COR-L47 (cell line): ENCODE results near the gene MYRF.
A peak's percentile ranks its signal among the peaks of the same experiment; 100 is the strongest.

Experiments used
- DNase-seq: peaks from one replicate; lab custom pipeline; 2025; lab: John Stamatoyannopoulos, UW

MYRF gene

DNA sequence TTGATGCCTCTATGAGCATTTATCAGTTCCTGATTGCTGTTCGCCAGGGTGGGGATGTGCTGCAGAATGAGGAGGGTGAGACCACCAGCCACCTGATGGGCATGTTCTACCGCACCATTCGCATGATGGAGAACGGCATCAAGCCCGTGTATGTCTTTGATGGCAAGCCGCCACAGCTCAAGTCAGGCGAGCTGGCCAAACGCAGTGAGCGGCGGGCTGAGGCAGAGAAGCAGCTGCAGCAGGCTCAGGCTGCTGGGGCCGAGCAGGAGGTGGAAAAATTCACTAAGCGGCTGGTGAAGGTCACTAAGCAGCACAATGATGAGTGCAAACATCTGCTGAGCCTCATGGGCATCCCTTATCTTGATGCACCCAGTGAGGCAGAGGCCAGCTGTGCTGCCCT, 43.0 kb downstream of the MYRF start:
- no peak for DNase-seq

DNA sequence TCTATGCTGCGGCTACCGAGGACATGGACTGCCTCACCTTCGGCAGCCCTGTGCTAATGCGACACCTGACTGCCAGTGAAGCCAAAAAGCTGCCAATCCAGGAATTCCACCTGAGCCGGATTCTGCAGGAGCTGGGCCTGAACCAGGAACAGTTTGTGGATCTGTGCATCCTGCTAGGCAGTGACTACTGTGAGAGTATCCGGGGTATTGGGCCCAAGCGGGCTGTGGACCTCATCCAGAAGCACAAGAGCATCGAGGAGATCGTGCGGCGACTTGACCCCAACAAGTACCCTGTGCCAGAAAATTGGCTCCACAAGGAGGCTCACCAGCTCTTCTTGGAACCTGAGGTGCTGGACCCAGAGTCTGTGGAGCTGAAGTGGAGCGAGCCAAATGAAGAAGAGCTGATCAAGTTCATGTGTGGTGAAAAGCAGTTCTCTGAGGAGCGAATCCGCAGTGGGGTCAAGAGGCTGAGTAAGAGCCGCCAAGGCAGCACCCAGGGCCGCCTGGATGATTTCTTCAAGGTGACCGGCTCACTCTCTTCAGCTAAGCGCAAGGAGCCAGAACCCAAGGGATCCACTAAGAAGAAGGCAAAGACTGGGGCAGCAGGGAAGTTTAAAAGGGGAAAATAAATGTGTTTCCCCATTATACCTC, 43.6 kb downstream of the MYRF start:
- DNase-seq, result no peak

DNA sequence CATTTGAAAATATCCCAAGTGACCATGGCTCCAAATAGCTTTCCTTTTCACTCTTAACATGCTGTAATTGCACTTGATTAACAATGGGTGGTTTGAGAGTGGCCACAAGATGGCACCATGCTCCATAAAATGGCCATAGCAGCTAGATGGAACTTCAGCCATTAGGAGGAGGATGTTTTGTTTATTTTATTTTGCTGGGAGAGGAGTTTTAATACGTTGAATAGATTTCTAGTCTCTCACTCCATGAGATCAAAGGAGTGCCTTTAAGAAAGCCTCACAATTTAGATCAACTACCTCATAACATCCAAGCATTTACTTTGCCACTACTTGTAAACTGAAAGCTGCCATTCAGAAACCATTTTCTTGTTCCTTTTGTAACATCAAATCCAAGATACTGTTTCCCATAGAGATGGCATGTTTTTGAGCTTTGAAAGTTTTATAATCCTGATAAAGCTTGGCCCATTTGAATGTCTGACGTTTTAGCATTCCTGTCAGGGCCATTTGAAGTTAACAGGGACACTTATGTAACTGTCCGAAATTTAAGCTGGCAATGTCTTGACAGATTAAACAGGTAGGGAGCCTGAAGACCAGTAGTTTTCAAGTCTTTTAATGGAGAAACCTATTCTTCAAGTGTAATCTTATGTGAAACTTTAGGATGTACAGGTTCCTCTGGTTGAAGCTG, 45.0 kb downstream of the MYRF start:
- DNase-seq, result peak; percentile 65

DNA sequence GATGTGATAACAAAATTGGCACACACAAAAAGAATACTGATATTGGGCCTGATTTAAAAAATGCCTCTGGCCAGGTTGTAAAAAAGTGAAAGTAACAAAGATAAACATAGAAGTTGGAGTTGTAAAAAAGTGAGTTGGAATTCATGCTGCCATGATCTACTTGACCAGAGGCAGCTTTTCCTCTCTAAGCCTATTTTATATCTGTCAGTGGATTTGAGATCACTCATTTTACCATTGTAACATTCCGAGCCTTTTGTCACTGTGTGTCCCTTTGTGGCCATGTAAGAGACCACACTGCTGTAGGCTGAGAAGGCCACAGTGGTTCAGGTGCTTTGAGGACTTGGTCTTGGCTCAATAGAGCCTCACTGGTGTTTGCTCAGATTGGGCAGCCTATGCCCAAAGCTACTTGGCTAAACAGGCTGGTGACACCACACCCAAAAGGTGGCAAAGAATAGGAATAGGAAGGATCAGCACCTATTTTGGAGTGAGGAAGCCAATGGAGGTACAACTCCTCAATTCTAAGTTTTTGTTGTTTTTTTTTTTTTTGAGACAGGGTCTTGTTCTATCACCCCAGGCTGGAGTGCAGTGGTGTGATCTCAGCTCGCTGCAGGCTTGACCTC, 47.3 kb downstream of the MYRF start:
- DNase-seq, result no peak

- DNase-seq, result no peak
Observed at GRCh38 chr11:61800331-61801281, 48.2 kb downstream of the MYRF start.

DNA sequence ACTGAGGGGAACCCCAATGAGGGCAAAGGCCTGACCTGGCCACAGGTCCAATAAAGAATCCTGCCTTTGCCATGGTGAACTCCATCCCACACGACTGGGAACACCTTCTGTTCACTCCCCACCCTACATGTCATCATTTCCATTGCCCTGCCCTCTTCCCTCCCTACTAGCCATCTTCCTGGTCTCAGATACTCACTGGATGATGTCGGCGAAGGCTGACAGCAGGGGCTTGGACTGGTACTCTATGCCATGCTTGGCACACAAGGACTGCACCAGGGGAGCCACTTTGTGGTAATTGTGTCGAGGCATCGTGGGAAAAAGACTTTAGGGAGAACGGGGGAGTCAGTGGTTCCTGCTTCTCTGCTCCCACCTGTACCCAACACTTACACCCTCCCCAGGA, 50.2 kb downstream of the MYRF start:
- DNase-seq, result no peak

DNA sequence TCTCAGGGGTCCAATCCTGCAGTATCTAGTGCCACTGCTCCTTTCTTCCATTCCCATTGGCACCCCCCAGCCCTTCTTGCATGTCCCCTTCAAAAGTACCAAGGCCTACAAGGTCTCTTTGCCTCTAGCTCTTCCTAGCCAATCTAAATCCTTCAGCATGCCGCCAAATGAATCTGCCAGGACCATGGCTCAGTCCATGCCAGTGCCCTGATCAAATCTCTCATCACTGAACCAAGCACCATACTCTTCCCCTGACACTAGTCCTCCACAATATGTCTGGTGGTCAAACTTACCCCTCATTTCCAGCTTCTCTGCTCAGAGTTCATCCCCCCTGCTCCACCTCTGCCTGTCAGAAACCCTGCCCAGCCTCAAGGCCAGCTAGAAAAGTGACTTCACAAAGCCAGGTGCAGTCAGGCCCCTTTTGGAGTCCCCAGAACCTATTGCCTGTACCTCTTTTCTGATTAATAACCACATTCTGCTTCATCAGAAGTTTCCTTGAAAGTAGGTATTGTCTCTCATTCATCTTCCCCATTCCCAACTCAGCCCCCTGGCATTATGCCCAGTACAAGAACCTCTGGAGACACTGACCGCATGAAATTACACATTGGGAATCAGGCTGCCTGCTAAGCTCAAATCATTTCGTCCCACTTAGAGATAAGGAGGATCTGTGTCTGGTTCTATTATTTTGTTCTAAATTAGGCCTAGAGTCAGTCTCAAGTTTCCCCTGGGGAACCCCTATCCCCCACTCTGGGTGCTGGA, 51.6 kb downstream of the MYRF start:
- no peak for DNase-seq

GRCh38 chr11:61805146-61805545, 52.7 kb downstream of the MYRF start:
- DNase-seq, result no peak

DNA sequence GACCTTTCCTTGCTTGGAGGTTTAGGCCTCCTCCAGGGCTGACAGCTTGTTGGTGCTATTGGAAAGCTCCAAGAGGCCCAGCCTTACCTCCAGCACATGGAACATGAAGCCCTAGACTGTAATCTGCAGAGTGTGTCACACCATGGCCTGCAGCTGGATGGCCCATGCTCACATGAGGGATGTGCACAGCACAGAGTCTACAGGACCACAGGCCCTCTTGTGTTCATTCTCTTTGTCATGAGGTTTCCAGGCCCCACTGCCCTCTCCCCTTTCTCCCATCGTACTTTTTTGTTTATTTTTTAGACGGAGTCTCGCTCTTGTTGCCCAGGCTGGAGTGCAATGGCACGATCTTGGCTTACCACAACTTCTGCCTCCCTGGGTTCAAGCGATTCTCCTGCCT, 54.3 kb downstream of the MYRF start:
- DNase-seq, result no peak

DNA sequence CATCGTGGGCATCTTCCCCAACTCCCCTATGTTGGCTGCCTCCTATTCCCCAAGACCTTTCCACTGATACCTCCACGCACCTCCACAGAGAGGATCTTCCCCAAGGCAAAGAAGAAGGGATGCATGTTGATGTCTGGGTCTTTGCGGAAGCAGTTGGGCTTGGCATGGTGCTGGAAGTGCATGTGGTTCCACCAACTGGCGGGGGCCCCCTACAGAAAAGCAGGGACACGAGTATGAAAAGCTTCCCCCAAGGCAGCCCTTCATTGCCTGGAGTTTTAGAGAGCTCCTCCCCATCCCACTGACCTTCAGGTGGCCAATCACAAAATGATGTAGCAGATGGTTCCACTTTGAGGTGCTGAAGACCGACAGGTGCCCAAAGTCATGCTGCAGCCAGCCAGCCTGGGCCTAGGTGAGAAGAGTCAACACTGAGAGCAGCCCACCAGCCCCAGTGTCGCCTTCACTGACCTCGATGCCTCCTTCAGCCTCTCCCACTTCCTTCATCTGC, 58.3 kb downstream of the MYRF start:
- DNase-seq, result no peak

DNA sequence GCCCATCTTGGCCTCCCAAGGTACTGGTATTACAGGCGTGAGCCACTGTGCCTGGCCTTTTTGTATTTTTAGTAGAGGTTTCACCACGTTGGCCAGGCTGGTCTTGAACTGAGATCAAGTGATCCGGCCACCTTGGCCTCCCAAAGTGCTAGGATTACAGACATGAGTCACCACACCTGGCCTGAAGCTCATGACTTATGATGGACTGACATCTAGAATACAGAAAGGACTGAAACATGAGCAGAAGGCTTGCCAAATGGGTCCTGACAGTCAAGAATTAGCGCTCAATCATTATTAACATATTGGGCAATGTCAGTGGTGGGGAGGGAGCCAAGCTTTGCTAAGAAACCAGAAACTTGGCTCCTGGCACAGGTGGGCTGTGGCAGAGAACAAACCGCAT, 59.4 kb downstream of the MYRF start:
- DNase-seq, result no peak

DNA sequence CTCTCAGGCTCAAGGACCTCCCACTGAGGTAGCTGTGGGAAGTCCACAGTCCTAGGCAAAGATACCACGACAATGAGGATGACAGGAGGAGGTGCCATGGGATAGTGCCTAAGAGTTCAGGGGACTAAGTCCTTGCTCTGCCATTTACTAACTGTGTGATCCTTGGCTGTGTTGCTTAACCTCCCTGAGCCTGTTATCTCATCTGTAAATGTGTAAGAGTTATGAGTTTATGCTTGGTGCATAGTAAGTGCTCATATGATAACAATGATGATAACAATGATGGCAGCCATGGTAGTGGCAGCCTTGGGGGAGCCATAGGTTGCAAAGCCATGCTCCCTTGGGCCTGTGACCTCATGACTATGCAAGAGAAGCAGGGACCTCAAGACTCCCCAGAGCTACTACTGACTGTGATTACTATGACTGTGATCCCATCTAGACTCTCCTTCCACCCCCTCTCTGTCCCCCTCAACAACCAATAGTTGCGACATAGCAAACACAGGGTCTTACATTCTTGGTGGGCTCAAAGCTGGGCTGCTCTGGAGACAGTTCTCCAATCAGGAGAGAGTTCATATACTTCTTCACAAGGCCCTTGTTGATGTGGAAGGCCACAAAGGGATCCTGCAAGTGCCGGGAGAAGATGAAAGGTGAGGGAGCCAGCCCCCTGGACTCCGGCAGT, 60.4 kb downstream of the MYRF start:
- DNase-seq, result no peak

DNA sequence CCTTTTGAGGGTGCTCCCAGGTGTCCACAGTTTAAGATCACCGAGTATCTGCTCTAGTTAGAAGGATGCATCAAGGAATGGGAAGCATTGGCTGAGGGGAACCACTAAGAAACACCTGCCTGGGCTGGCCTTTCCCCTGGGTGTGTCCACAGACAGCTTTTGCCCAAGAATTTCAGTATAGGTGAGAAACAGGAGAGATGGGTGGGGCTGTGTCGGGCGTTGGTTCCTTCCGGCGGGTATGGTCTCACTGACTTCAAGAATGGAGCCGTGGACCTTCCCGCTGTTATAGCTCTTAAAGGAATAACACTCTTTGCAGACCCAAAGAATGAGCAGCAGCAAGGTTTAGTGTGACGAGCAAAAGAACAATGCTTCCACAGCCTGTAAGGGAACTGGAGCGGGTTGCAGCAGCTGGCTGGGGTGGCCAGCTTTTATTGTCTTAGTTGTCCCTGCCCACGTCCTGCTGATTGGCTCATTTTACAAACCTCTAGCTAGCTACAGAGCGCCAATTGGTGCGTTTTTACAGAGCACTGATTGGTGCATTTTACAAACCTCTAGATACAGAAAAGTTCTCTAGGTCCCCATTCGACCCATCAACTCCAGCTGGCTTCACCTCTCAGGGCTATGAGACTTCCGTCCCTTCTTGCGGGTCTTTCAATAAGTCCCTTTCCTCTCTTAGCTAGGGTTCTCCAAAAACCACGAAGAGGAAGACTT, 62.0 kb downstream of the MYRF start:
- DNase-seq, result peak; percentile 39

DNA sequence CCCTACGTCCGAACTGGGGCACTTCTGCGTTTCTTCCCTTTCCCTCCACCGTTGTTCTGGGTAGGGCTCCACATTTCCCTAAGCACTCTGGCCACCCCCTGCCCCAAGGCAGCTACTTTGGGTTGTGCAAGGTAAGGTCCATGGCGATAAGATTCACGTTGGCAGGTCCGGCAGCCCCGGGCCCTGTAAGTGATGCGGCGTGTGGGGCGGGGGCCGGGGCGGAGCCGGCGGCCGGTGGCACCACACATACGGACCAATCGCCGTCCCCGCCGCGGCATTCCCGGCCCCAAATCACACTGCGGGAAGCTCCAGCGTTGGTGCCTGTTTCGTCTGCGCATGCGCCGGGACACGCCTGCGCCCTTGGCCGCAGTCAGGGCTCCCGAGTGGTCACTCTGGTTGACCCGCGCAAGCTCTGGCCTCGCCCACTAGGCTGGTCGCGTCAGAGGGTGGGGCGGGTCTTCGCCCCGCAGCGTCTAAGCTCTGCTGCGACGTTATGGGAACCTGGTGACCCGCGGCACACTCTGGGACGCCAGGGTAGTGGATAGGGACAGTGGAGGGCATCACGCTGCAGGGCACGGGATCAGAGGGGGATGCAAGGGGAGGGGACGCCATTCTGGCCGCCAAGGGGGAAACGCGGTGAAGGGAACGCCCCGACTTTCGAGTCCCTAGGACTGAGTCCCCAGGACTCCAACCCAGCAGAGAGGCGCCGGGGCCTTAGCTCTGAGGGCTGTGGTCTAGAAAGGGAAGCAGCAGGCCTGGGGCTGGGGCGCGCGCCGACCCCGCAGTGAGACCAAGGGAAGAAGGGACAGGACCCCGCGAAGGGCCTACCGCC, 62.7 kb downstream of the MYRF start:
- DNase-seq, result peak; percentile 91

DNA sequence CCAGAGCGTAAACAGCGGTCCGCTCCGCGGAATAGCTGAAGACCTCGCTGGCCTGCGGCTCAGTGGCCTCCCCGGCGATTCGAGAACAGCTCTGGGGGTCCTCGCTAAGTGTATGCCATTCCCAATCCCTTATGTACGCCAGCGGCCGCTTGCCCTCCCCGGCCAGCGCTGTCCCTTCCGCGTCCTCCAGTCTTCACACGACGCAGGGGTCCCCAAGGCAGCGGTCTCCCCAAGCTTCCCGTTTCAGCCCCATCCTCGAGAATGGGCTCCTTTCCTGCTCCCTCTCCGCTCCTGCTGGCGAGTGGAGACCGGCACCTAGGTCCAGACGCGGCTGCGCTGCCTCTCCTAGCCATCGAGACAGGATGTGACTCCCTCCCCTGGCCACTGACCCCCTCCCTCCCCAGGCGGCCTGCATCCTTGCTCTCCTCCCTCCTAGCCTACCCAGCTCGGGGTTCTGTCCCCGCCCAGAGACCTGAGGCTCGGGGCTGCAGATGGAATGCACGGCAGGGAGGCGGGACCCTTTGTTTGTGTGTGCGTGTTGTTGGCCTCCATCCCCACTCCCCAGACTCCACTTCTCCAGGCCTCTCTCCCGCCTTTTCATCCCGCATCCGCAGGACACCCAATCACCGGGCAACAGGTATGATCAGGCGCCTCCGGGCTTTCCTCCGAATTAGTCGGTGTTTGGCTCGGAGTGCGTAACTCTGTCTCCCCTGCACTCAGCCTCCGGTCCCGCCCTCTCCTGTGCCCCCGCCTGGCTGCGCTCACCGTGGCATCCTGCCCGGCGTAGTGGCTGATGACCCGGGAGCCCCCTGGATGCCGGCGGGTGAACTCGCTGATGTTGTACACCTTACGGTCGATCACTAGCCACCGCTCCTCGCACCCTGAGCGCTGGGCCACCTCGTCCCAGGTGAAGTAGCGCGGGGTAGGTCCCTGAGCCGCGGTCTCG, 63.6 kb downstream of the MYRF start:
- peak; percentile 86 for DNase-seq

DNA sequence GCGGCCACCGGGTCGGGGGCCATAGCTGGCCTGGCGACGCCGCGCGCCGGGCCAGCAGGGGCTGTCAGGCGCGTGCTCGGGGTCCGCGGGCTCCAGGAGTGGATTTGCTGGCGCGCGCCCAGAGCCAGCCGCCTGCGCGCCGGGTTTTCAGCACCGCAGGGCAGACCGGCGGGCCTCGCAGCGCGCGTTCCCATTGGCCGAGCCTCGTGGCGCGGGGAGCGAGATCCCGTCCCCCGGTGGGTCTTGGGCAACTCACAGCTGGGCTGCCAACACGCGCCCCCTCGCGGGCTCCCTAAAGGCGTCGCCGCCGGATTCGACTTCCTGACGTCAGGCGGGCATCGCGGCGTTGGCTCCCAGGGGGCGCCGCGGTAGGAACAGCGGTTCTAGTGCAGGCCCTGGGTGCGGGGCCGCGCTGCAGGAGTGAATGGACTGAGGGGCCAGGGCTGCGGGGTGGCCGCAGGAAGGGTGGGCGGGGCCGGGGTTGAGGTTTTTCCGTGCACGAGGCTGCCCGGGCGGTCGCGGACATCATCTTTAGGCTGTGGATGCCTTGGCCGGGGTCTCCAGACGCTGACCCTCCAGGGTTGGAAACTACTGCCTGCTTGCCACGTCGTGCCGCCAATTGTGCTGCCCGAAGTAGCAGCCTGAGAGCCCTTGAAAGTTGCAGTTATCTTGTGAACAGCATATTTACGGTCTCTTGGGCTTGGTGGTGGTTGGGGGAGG, 64.5 kb downstream of the MYRF start, which contains the start of gene FADS1:
FADS1 (minus strand) TSS at position 268 of the 720 bp plus-strand sequence; CDS start at position 194, 74 bp downstream.
- peak; percentile 99 for DNase-seq

DNA sequence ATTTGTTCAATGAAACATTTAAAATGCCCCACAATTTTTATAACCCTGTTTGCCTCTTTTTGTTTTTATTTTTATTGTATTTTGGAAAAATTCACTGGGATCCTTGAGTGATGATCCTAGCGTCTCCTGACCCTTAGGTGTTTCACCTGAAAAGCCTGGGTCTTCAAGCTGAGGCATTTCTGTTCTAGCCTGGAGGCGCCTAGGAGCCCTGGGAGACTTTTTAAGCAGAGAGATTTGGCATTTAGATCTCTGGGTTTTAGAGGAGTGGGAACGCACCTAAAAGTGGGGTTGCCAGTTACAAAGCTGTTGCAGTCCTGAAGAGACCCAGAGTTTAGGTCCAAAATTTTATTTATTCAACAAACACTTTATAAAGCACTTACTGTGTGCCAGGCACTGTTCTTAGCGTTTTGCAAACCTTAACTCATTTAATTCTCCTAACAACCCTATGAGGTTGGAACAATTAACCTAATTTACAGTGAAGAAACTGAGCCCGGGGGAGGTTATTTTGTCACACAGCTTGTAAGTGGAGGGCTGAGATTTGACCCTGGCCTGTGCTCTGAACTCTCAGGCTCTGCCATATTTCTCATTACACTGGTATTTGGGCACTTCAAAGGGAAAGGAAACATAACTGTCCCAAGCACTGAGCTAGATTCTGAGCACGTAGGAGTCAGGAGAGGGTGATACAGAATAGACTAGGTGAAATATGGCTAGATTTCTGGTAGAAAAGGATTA, 65.2 kb downstream of the MYRF start:
- DNase-seq, result no peak
